ENCODE results near the gene ZNF830. TPM values are rescaled to one million over a fixed set of nuclear protein-coding genes. Genes with fewer than 3 reads are reported as not detected.
"Not testable (repeated sequence)": the region's sequence is repeated elsewhere in the genome, so short reads cannot be mapped to it uniquely, and the experiment has no call there.

The ZNF830 gene, protein sequence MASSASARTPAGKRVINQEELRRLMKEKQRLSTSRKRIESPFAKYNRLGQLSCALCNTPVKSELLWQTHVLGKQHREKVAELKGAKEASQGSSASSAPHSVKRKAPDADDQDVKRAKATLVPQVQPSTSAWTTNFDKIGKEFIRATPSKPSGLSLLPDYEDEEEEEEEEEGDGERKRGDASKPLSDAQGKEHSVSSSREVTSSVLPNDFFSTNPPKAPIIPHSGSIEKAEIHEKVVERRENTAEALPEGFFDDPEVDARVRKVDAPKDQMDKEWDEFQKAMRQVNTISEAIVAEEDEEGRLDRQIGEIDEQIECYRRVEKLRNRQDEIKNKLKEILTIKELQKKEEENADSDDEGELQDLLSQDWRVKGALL
- total RNA-seq (2014; rRNA removed; shearing (Covaris generic)): 26.1 and 31.5 TPM in 2 replicates

DNA sequence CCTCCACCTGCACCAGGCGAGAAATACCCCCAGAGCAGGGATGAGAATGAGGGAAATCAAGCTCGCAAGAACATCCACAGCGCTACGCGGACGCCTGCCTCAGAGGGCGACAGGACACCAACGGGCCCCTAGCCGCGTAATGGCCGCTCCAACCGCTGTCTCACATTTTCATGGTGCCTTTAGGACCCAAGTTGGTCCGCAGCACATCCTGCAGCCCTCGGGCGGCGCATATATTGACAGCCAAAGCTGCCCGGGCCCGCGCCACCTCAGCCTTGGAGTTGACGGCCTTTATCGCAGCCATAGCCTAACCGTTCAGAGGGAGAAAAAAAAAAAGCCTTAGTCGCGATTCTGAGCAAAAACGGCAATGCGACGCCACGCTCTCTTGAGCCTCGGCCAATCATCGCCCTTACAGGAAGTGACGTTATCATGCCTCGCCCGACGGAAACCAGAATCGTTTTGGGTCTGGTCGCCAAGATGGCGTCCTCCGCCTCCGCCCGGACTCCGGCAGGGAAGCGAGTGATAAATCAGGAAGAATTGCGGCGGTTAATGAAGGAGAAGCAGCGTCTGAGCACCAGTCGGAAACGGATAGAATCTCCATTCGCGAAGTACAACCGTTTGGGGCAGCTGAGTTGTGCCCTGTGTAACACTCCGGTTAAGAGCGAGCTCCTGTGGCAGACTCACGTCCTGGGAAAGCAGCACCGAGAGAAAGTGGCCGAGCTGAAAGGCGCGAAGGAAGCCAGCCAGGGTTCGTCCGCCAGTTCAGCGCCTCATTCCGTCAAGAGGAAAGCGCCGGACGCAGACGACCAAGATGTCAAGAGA lies at the start of gene ZNF830, which contains the start of gene CCT6B:
Gene ZNF830, plus strand, starts transcription at position 448 of the 819 bp plus-strand sequence. Its CDS starts 27 bp downstream, at position 475.
Gene CCT6B, minus strand, starts transcription at position 368 of the 819 bp plus-strand sequence. Its CDS starts 67 bp downstream, at position 301.
- DNase-seq (ENCODE audit: low read depth): peak; percentile 97

DNA sequence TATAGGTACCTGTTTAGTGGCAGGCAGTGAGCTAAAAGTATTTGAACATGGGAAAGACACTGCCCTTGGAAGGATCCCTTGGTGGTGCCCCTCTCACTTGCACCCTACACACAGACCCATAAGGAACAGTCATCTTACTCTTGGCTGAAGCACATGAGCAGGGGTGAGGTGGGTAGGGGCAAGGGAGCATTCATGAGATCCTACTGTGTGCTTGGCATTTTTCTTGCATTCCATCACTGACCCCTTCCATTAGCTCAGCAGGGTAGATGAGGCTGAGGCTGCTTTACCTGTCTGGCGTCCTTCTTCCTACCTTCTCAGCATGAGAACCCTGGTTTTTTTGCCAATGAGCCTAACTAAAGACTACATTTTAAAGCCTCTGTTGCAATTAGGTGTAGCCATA lies 48.3 kb upstream of the ZNF830 start:
- DNase-seq (ENCODE audit: low read depth): no peak

DNA sequence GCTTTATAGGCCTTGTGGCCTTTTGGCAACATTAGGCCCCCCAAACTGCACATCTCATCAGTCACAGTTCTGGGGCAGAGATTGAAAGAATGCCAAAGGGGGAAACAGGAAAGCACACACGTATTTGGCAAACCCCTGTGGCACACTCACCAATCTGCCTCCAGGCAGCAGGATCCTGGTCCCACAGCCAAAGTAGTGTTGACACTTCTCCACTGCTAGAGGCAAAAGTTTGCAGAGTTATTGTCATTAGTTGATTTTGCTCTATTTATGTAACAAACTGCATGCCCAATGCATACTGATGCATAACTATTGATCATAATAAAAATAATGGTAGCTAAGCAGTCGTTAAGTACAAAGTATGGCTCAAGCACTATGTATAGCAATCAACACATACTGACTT lies 45.2 kb upstream of the ZNF830 start:
- DNase-seq (ENCODE audit: low read depth): no peak

DNA sequence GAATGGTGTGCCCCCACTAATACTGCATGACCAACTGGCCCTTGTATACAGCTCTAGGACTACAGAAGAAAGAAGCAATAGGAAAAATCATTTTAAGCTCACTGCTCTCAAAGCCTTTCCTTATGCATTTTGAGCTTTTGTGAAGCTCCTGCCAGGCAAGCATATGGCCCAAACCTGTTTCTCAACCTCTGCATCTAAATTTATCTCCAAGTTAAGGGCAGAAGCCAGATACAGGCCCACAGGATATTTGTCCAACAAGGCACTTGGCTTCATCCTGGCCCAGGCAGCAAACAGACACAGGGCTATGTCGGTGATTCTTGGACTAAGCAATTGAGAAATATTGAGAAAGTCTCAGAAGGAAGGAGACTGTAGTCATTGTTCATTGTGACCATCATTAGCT lies 44.0 kb upstream of the ZNF830 start:
- no peak for DNase-seq (ENCODE audit: low read depth)

DNA sequence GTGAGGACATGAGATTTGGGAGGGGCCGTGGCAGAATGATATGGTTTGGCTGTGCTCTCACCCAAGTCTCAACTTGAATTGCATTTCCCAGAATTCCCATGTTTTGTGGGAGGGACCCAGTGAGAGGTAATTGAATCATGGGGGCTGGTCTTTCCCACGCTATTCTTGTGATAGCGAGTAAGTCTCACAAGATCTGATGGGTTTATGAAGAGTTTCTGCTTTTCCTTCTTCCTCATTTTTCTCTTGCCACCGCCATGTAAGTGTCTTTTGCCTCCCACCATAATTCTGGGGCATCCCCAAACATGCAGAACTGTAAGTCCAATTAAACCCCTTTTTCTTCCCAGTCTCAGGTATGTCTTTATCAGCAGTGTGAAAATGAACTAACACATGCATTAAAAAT lies 40.7 kb upstream of the ZNF830 start:
- no peak for DNase-seq (ENCODE audit: low read depth)

DNA sequence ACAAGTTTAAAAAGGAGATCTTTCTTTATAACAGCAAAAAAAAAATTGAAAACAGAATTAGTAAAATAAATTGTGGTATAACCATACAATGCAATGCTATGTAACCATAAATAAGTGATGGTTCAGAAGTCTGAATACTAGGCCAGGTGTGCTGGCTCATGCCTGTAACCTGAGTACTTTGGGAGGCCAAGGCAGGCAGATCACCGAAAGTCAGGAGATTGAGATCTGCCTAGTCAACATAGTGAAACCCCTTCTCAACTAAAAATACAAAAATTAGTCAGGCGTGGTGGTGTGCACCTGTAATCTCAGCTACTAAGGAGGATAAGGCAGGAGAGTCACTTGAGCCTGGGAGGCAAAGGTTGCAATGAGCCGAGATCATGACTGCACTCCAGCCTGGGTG lies 34.7 kb upstream of the ZNF830 start:
- DNase-seq (ENCODE audit: low read depth): no peak

DNA sequence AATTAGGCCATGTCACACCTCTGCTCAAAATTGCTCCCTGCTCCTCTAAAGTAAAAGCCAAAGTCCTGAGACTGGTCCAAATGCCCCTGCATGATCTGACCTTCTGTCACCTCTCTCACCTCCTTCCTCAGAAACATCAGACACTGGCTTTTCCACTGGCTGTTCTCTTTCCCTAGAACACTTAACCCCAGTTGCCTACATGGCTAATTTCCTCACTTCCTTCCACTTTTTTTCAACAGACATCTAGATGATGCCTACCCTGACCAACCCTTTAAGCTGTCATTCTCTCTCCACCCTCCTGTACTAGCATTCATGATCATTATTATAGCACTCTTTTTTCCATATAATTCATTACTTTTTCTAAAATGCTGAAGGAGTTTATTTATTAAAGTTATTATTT lies 31.1 kb upstream of the ZNF830 start:
- DNase-seq (ENCODE audit: low read depth): no peak

DNA sequence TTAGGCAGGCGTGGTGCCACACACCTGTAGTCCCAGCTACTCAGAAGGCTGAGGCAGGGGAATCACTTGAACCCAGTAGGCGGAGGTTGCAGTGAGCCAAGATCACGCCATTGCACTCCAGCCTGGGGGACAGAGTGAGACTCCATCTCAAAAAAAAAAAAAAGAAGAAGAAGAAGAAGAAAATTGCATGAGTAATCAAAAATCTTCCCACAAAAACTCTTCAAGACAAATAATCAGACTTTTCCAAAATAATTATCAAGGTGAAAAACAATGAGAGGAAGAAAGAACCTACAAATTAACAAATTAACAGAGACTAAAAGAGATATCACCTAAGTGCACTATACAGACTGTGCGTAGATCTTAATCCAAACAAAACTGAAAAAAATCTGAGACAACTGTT lies 10.6 kb upstream of the ZNF830 start:
- not testable (repeated sequence) for DNase-seq (ENCODE audit: low read depth)

DNA sequence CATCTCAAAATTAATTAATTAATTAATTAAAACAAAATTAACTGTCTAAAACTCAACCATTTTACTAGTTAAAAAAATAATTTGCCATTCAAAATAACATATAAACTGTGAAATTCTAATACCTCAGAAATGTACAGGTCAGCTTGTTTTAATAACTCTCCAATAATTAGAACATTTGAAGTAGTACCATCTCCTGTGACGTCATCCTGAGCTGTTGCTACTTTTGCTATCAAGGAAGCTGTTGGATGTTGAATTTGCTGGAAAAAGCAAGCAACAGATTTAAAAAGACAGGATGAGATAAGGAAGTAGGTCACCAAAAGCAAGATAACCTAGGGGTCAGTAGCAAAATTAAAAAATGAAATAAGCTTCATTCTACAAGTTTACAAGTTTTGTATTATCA lies 2.9 kb upstream of the ZNF830 start:
- no peak for DNase-seq (ENCODE audit: low read depth)

DNA sequence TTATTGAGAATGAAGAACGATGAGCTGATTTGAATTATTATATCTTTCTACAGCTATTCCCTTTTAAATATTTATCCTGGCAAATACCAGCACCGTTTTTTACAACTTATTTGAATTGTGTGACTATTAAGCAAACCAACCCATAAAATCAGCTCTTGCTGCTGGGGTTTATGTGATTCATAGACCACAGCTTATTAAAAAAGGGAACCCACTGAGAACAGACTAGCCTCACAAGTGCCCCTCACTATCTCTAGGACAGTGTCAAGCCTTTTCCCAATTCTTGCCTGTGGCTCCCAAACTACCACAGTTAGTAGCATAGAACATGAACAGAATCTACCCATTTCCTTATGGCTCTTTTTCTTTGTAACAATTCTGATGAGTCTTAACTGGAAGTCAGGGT lies 12.8 kb downstream of the ZNF830 start:
- no peak for DNase-seq (ENCODE audit: low read depth)

DNA sequence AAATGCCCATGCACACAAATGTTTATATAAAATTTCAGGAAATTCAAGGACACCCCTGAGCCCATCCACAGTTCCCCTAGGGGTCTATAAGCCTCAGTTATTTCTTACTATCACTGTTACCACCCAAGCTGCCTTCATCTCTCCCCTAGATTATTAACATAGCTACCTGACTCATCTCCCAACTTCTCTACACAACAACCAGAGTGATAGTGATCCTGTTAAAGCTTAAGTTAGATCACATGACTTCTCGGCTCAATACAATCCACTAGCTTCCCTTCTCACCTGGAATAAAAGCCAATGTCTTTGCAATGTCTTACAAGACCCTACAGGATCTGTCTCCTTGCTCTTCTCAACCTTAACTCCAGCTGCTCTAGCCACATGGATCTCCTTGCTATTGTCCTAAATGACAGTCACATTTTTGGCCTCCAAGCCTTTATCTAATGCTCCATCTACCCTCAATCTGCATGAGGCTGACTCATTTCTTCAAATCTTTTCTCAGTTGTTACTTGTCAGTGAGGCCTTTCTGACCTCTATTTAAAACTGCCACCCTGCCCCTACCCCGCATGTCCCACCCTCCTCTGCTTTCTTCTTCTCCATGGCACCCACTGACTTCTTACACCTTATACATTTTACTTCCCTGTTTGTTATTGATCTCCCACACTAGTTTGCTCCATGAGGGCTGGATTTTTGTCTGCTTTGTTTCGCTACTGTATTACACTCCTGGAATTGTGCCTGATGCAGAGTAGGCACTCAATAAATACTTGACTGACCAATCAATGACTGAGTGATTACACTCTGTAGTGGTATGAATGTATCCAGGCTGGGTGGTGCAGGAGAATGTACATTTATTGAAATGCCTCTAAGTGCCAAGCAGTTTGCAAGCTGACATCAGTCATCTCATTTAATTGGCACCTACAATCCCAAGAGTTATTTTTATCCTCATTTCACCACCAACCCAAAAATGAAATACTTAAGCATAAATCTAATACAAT lies 13.8 kb downstream of the ZNF830 start:
- no peak for DNase-seq (ENCODE audit: low read depth)

DNA sequence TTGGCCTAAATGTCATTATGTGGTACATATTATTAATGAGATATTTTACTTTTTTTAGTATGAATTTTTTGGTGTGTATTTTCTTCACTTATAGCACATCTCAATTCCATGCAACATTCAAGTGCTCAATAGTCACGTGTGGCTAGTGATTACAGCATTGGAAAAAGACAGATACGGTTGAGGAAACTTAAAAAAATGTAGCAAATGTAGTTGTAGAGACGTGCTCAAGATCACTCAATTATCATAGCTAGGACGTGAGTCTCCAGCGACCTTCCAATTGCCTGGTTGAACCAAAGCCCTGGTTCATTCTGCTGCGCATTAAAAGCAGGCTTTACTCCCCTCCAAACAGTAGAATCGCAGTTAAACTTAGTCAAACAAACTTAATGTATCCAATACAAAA lies 17.8 kb downstream of the ZNF830 start:
- DNase-seq (ENCODE audit: low read depth): no peak

DNA sequence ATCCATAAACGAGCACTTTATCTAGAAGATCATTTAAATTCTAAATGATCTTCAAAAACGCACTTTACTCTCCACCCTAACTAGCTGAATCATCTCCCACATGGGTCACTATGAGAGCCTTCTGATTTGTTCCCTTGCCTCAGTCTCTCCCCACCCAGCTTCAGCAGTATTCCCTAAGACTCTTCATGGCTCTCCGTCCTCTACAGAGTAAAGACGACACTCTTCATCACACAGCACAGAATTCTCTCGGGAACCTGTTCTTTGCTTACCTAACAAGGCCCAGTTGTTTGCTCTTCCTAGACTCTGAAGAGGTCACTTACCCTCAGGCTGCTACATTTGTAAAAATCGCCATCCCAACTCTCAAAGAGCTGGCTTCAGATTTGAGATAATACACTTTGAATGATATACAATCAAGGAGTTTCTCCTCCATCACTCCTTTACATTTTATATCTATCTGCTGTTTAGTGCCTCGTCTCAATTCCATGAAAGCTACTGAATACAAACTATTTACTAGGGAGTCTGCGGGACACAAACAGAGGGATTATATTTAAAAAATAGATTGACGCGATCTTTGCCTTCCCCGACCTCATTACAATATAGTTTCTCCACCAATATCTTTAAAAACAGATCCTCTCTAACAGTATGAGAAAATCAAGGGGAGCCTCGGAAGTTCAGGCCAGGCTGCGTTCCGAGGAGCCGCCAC lies 18.5 kb downstream of the ZNF830 start:
- no peak for DNase-seq (ENCODE audit: low read depth)

DNA sequence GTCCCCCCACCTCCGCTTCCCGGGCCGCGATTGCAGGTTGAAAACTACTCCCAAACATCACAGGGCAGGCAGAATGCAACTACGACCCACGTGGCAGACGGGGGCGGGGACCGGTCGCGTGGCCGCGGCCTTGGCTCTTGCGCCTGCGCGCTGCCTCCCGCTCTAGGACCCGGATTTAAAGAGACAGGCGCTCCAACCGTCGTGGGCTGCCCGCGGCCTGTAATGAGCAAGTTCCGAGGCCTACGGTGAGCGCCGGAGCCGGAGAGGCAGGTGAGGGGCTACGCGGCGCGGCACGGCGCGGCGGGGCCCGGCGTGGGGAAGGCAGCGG lies 19.0 kb downstream of the ZNF830 start, which contains the start of gene LIG3:
Gene LIG3, plus strand, starts transcription at position 160 of the 328 bp plus-strand sequence. CDS start 2,494 bp downstream, outside the sequence.
- DNase-seq (ENCODE audit: low read depth): peak; percentile 98

DNA sequence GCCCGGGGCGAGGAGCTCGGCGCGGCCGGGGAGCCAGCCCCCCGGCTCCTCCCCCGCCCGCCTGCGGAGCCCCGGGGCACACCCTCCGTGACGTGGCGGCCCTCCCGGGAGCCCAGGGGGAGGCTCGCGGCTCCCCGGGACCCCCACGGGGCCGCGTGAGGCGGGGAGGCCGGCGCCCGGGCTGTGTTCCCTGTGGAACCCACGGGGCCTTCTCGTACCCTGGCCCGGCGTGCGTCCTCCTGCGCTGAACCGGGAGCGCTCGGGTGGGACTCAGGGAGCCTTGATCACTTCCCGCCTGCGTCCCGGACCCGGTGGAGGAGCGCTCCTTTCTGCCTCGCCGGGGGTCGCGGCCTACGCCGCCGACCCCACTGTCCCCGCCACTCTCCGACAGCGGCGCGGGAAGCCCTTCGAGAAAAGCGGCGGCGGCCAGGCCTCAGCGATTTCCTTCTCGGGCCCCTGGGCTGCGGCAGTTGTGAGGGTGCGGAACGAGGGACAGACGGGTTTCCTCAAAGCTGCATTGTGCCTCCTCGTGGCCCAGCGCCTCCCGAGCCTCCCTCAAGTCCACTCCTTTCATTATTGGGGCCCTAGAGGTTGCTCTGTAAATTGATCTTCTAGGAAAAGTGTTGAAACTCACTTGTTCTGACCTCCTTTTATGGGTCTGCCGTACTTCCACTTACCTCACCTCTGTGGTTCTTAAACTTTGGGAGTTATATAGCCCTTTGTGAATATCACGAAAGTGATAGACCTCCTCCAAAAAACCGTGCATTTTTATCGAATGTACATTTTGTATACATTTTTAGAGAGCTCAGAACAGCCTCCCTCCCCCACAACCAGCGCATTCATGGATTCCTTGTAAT lies 19.6 kb downstream of the ZNF830 start:
- peak; percentile 90 for DNase-seq (ENCODE audit: low read depth)

DNA sequence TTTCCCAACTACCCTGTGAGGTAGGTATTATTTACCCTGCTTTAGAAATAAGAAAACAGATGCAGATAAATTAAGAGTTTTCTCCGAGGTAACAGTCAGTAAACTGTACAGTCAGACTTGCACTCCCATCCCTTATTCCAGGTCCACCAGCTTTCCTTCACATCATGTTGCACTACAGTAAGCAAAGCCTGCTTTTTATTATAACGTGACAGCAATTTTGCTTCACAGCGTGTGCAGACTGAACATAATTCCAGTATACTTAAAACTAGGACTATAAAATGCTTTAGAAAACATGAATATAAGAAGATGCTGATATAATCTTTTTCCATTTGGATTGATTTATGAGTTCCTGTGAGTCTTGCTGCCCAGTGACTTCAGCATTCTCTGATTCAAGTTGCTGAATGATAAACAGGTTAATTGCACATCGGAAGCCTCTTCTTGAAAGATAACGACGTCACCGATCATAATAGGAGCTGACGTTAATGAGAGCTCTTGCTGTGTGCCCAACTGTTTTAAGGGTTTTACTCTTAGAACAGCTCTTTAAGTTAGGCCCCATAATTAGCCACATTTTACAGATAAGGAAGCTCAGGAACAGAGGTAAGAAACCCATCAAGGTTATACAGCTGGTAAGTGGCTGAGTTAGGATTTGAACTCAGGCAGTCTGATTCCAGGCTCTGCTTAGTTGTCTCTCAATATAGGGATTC lies 20.4 kb downstream of the ZNF830 start:
- DNase-seq (ENCODE audit: low read depth): no peak

DNA sequence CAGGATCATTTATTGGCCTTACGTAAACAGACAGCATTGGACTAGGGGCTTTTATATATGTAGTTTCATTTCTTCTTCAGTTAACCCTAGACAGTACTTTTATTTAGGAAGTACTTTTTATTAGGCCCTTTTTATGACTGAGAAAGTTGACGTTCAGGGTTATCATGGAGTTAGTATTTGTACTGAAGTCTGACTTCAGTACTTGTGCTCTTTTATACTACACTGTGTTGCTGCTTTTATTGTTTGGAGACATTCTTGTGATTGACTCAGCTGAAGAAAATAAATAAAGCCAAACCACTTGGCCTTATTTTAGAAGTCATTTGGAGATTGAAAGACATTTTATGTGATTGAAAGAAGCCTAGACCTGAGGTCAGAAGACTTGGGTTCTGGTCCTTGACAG lies 25.9 kb downstream of the ZNF830 start:
- DNase-seq (ENCODE audit: low read depth): no peak

DNA sequence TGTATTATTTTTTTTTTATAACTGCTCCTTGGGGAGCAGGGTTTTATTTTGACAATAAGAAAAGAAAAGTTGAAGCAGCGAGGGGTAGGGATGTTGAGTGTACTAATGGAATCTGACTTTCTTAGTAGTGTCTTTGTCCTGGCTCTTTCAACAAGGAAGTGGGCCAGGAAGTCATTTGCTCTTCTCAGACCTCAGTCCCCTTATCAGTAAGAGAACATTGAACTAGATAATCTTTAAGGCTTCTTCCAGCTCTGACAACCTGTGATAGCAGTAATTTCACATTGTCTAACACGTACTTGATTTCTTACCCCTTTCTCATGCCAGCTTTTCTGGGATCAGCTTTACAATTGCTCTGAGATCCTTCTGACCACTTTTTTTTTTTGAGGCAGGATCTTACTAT lies 27.3 kb downstream of the ZNF830 start:
- no peak for DNase-seq (ENCODE audit: low read depth)

DNA sequence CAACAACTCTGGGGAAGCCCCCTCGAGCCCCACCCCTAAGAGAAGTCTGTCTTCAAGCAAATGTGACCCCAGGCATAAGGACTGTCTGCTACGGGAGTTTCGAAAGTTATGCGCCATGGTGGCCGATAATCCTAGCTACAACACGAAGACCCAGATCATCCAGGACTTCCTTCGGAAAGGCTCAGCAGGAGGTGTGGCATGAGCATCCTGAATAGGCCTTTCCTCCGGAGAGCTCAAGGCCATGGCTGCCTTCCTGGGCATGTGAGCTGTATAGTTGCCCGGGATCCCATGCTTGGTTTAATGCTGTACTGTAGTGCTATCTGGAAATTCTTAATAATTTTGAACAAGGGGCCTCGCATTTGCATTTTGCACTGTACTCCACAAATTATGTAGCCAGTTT lies 28.1 kb downstream of the ZNF830 start:
- DNase-seq (ENCODE audit: low read depth): no peak

Measured in Daoy (cell line).